HG02885 (cell line): ENCODE results near the gene CREB5.

Source experiments
- ATAC-seq: cut with Tn5 transposase; IDR thresholded peaks from one replicate; pipeline ENCODE4 v1.9.1; 2021; ENCODE audit warnings: mild to moderate bottlenecking; ENCODE audit not compliant: unreplicated experiment, poor library complexity

CREB5 gene

DNA sequence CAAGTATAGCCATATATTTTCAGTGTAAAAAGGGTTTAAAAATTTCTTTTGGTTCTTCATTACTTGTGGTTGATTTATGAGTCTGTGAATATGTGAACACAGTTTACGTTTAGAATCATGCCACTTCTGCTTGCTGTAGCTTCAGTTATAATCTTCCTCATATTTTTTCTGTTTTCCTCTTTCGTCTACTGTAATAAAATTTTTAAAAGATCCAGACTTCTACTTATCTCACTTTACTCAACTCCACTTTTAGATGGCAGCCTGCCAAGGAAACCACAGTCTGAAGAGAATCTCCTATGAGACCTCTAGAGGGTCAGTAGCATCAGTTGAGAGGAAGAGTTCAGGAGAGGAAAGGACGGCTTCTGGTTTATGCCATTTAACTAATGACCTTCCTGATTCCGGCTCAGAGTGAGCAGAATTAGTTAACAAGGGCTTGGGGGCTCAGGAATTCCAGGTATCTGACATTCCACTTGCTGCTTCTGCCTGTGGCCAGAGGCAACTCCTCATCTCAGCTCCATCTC is 21.4 kb downstream of the CREB5 start:
- no peak for ATAC-seq

DNA sequence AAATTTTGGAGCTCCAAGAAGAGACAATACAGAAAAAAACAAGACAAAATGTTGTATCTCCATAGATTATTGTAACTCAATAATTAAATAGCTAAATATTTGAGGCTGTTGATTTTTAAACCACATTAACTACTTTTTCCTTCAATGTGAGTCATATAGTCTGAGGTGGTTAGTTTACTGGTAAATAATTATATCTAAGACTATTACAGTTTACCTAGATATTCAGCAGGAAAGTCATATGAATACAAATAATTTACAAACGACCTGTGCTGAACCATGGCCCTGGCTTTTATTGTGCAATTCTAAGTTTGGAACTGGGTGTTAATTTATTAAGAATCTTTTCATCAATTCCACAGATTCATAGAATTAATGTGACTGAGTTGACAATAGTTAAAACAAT is 22.2 kb downstream of the CREB5 start:
- ATAC-seq, result no peak

DNA sequence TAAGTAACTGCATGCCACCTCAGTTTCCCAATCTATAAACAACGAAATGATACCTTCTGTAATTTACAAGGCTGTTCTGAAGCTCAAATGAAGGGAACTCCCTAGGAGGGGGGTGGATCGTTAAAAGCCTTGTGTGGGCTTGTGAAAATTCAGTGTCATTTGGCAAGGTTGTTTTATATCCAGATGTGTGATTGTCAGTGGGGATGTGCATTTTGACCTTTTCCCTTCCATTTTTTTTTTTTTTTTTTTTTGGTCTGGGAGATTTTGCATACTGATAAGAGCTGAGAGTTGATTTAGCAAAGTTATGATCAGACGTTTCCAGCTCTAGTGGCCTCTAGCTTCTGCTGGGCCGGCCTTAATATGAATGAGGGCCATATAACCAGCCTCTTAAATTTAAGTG is 22.8 kb downstream of the CREB5 start:
- ATAC-seq, result no peak

DNA sequence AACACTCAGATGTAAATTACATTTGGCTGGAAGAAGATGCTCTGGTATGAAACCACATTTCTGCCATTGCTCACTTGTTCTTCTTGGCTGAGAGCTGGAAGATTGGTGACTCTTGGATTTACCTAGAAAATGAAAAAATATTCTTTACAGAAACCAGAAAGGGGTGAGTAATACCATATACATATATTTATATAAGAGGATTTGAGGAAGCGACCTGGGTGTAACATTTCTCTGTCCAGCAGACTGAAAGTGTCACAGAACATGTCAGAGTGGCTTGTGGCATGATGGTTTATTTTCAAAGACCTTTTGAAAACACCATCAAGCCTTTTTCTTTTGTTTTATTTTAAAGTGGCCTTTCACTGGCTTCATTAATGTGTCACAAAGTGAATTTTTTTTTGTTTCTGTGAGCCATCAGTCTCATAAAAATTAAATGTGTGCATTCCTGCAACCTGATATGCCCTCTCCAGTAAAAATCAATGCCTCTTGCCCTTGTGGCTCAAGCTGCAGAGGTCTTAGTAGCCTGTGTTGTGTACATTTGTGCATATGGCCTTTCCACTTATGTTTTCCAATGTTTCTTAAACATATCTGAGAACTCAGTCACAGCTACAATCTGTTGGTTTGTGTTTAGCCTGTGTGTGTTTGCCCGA is 23.5 kb downstream of the CREB5 start:
- ATAC-seq, result no peak

DNA sequence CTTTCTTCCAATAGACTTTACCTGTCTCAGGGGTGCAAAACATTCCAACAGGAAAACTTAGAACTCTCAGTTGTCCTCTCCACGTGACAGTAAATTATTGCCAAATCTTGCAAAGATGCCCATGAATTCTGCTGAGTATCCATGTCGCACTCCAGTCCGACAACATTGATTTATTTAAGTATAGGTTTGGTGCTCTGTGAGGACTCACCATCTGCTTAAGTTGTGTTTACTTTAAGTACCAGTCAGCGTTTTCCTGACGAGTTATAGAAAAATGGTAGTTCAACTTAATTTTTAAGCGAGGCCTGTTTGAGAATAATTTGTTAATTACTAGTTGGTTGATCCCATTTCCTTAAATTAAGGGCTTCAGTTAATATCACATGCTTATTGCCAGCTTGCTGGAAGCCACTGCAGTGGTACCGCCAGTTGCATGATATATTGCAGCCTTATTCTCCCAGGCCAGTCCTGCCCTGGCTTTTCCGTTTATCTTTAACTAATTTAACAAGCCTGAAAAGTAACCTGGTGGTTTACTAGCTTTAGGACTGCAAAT is 27.8 kb downstream of the CREB5 start:
- ATAC-seq, result no peak

DNA sequence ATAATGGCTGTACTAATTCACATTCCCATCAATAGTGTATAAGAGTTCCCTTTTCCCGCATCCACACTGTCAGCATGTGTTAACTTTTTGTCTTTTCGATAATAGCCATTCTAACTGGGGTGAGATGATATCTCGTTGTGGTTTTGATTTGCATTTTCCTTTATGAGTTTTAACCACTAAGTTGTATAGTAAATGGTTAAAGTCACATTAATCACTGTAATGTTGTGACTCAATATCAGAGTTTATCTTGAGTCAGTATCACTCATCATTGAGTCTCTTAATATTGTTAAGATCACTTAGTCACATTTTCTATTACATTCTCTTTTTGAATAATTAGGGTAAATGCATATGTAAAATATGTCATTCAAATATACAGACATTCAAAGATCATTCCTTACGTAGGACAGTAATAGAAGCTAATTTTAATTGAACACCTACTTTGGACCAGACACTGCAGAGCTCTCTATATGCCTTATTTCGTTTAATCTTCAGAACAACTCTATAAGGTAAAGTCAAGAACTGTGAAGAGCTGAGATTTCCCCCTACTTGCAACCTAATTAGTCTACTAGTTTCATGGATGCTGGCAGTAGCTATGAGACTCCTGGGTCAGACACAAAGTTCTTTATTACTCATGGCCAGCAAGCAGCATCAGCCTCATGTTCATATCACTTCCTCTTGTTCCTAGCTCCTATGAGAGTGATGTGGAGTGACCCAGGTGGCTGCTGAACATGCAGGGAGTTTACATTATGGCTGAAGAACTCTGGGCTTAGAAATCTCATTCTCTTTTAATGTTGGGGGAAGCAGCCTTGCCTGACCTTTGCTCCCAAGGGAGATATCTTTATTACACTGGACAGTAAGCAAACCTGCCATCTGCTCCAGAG is 30.5 kb downstream of the CREB5 start:
- ATAC-seq, result no peak

DNA sequence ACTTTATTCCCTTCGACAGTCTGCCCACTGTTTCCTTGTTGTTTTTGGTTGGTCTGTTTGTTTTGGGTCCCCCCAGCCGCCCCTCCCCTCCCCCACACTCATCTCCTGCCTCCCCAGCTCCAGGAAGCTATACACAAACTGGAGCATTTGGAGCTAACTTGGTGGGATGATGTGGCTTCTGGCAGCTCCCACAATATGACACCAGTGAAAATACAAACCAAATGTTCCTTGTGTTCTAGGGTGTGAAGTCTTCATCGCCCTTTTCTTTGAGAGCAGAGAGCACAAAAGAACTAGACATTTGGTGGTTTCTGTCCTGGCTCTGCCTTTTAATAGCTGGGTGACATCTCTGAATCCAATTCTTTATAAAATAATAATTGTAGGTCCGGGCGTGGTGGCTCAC is 33.8 kb downstream of the CREB5 start:
- ATAC-seq, result no peak

DNA sequence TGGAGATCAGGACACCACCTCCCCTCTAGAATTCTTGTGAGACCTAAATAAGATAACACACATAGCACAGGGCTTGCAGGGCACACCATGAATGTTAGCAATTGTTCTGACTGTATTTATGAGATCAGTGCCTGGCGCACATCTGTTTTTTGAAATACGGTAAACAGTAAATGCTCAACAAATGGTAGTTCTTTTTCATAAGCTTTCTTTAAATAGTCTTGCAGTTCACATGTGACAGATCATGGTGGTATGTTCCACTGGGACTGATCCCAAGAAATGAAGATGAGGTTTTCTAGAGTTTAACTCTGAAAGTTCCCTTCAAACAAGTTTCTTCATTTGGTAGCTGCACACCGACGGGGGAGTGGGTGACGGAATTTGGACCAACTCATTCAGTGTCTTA is 34.8 kb downstream of the CREB5 start:
- ATAC-seq, result no peak

DNA sequence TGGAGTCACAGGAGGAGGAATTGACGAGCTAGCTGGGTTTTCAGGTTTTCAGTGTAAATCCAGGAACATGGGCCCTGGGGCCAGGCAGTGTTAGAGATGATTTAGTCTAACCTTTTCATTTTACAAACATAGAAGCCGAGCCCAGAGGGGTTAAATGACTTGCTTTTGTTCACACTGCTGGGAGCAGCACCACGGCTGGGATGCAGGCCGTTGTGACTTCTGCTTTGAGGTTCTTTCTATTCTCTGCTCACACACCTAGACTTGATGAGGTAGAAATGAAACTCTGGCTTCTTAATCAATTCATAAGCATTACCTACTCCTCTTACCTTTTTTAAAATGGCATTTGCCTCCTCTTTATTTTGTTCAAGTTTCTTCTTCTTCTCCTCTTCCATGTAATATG is 36.4 kb downstream of the CREB5 start:
- no peak for ATAC-seq

DNA sequence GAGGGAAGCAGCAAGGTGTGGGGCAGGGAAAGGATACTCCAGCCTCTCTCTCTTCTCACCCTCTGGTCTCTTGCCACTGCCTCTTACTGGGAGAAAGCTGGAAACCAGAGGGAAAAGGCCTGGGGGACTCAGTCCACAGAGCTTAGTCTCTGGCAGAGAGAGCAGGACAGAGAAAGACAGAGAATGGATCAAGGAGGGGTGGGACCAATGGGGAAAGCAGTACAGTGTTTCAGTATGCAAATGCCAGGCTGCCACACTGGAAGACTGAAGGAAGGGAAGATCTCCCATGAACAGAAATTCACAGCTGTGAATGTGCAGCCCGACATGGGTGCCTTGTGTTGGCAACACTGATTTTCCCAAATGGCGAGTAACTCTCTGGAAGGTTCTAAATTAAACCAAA is 40.4 kb downstream of the CREB5 start:
- ATAC-seq, result no peak

DNA sequence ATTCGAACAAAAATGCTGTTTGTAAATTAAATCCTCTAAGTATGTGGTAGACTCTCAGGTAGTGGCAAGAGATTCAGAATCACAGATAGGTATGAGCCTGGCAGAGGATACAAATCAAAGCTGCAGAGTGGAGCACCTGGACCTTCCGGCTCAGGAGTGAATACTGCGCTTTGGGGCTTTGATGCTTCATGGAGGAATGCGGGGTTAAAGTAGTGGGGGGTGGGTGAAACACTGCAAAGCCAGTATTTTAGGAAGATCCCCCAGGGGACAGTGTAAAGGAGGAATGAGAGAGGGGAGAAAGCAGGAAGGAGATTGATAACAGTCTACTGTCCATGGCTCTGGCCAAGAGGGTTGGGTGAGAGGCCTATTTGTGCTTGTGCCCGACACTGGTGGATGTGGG is 43.2 kb downstream of the CREB5 start:
- ATAC-seq, result no peak

DNA sequence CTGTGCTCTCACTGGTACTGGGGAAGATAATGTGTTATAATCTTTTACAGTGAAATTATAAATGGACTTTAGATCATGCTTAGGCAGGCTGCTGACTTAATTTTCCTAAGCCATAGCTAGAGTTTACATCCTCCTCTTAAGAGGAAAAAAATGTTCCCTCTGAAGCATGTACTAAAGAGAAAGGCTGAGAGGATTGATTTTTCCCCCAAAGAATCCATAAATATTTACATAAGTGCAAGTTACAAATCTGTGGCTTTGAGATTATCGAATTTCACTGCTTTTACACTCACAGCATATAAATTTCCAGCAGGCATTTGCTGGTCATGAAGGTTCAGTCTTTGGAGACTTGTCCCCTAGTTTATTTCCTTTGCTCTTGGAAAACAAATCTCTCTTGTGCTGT is 43.7 kb downstream of the CREB5 start:
- ATAC-seq, result no peak

DNA sequence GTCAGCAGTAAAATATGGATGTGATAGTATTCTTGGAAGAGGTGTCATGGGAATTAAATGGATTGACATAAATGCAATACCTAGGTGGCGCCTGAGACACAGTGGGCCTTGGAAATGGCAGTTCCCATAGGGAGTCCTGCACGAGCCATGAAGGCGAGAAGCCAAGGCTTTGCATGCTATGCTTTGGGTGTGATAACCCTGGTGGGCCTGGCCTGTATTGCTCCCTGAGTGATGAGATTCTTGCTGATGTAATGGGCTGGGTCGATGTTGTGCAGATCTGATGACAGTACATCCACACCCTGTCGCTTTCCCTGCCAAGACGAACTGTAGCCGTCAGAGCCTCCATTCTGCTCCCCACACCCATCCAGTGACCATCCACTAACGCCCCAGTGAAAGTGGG is 46.4 kb downstream of the CREB5 start:
- ATAC-seq, result no peak

DNA sequence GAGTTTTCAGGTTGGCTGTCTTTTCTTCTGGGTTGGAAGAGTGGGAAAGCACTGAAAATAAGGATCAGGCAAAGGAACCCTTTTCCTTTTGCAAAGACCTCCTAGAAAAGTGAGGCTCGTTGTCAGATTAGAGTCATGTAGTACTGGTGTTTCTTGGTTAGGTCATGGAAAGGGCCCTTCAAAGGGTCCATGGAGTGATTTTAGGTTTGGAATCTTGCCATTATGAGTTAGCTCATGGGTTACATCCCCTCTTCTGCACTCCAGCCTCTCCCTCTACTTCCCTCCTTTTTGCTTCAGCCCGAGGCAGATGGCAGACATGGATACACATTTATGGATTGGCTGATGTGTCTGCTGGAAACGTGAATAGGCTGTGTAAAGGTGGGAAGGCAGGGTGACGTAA is 47.0 kb downstream of the CREB5 start:
- no peak for ATAC-seq

DNA sequence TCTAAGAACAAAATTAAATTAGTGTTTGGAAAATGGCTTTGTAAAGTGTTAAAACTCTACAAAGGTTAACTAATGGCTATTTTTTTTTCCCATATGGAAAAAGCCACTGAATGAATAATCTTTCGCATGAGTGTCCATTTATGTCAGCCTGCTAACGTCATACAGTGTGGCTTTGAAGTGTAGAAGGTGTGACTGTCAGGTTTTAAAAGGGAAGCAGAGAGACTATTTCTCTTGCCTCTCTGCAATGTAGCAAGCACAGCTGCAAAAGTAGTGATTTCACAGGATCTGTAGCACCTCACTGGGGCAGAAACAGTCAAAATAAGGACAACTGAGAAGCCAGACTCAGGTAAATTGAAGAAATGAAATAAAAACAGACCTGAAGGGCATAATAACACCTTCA is 53.4 kb downstream of the CREB5 start:
- ATAC-seq, result no peak

DNA sequence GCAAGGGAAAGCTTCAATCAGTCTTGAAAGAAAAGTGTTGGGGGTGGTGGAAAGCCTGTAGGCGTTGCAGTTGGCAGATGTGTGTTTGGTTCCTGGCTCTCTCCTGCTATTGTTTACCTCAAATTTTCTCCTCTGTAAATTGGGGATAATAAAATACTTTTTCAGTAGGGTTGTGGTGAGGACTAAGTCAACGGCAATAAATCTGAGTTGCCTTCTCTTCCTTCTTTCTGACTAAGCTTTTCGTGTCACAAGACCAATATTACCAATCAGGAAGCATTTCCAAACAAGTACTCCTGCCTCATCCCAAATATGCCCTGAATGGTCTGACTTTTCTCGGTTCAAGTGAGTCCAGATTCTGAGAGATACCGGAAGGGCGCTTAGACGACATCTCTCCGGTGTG is 54.0 kb downstream of the CREB5 start:
- ATAC-seq, result no peak

DNA sequence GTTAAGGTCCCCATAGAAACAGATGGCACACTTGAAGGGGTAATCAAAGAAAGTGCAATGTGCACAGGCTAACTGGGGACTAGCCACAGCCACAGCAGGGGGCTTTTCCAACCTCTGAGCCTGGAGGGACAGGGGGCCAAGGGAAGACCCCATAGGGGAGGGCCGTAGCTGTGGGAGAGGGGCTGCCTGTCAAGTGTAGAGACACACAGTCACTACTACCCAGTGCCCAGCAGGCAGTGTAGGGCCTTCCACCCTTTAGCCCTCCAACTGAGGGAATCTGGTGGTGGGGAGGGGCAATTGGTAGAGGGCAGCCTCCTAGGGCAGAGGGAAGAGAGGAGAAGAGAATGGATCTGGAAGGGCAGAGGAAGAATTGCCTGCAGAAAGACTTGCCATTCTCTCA is 54.6 kb downstream of the CREB5 start:
- ATAC-seq, result no peak

DNA sequence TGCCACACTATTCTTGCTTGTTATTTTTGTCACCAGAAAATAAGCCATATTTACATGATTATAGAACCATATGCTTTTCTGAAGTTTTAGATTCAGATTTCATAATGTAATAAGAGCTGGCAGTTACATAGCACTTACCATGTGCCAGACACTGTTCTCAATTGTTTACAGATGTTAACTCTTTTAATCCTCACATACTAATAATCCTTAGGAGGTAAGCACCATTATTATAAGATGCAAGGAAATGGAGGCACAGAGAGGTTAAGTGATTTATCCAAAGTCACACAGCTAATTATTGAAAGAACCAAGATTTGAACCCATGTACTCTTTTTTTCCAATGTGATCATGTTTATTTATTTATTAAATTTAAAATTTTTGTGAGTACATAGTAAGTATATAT is 57.2 kb downstream of the CREB5 start:
- no peak for ATAC-seq

DNA sequence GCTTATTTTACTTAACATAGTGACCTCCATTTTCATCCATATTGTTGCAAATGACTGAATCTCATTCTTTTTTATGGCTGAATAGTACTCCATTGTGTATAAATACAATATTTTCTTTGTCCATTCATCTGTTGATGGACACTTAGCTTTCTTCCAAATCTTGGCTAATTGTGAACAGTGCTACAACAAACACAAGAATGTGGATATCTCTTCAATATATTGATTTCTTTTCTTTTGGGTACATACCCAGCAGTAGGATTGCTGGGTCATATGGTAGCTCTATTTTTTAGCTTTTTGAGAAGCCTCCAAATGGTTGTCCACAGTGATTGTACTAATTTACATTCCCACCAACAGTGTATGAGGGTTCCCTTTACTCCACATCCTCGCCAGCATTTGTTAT is 58.0 kb downstream of the CREB5 start:
- no peak for ATAC-seq

DNA sequence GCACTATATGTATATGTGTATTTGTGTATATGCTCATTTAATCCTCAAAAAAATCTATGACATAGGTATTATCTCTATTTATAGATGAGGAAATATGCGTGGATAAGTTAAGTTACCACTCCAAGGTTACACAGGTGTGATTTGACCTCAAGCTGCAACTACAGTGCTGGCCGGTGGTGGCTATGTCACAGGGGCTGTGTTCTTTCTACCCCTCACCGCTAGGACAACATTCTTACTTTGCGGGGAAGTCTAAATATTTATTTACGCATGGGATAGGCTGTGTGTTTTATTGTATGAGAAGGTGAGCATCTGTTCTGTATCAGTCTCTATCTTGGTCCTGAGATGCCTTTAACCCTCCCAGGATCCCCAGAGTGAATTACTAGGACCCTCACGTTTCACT is 60.0 kb downstream of the CREB5 start:
- no peak for ATAC-seq

DNA sequence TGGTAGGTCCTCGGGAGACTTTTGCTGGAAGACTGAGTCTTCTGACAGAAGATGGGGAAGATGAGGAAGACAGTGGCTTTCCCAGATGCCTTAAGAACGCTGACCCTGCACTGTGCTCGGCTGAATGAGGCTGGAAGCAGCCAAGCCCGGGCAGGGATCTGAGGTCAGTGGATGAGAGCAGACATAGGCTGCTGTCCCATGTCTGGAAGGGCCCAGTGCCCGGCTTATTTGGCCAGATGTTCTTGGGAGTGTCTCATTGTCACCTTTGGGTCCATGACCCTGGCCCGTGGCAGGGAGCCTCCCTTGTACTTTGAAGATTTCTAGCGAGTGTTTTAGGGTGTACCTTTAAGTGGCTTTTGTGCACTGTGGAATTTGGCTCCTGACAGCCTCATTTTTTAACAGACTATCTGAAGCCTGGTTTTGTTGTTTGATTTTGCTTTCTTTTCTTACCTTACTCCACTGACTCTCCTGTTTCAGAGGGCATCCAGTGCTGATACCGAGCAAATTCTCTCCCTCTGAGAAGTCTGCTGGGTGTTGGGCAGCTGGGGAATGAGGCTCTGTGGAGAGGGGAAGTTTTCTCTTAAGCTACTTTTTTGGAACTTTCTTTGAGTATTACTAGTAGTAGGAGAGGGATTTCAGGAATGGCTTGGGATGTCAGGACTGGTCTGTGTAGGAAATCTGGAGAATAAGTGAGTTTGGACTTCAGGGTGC is 61.4 kb downstream of the CREB5 start:
- no peak for ATAC-seq
